ENCODE data around the gene PDCD1LG2.

- TF ChIP-seq REST (IDR thresholded peaks at IDR 0.05; ENCODE audit: insufficient read depth in 1 of 2, low read depth in 2 of 2, low read length in 2 of 2), result no peak
- no peak for TF ChIP-seq TAF1 (IDR thresholded peaks at IDR 0.05; ENCODE audit: borderline replicate concordance, insufficient read depth, low read length)
- no peak for TF ChIP-seq SIN3A (IDR thresholded peaks at IDR 0.05; ENCODE audit: borderline replicate concordance, insufficient read depth, low read length)
- TF ChIP-seq POLR2AphosphoS5 (IDR thresholded peaks at IDR 0.05; ENCODE audit: low read depth, low read length), result no peak
- no peak for TF ChIP-seq FOXP2 (optimal IDR thresholded peaks at IDR 0.05; ENCODE audit: borderline replicate concordance, extremely low read depth, extremely low read length, insufficient read depth)
These were observed 72.5 kb downstream of the PDCD1LG2 start for GRCh38 chr9:5582835-5583195.

Data from PFSK-1 (cell line).